ENCODE results near the gene NOVA2. TPM values are rescaled to one million over a fixed set of nuclear protein-coding genes. Genes with fewer than 3 reads are reported as not detected.

The NOVA2 gene
- total and polyA plus RNA-seq, 2 of the 8 experiments (the other 6 are each of a cell fraction or from before 2014, with no cell fraction given) = 3.2 to 24.6 TPM

- ChIA-PET POLR2A (ENCODE audit: partially characterized antibody) (no interaction called here), CTCF (ENCODE audit: partially characterized antibody) (interaction anchor here (0.9 kb wide), 1 partner anchor 44 kb away, joined by 3 read pairs; no protein-coding TSS in a partner anchor)
- Histone ChIP-seq H3K23me2 (ENCODE audit: low read depth, low read length) (peaks cover 6% of the 10 kb centered on the region; the same call in 1 of the 2 replicates), H4K8ac (ENCODE audit: extremely low read depth, insufficient read depth, low read length) (no peak overlapping the region), H4K20me1 (replicated peaks in 1 of 2; ENCODE audit: control insufficient read depth in 1 of 2, insufficient read depth in 2 of 2, low read length in 2 of 2) (peaks cover 2 to 4% of the 10 kb centered on the region in 2 experiments), H3K4me1 (replicated peaks in 1 of 4; ENCODE audit: control insufficient read depth in 3 of 4, insufficient read depth in 4 of 4, low read length in 3 of 4) (peaks cover 0 to 11% (median 2%) of the 10 kb centered on the region in 4 experiments; a peak in 5 of 7 replicates), H2BK20ac (ENCODE audit: low read length) (no peak overlapping the region), H3K9me3 (ENCODE audit: insufficient read depth in 2 of 2, low read depth in 1 of 2, low read length in 1 of 2) (no peaks in the 10 kb centered on the region), H3K4me2 (ENCODE audit: insufficient read depth in 1 of 2, low read depth in 2 of 2, low read length in 2 of 2) (no peak overlapping the region), H4K5ac (ENCODE audit: insufficient read length, low read depth, low read length) (no peak overlapping the region), H3K18ac (ENCODE audit: extremely low read depth, low read length) (no peak overlapping the region), H3K4me3 (ENCODE audit: extremely low read depth in 1 of 4, insufficient read depth in 2 of 4, low read depth in 3 of 4, low read length in 4 of 4) (no peak overlapping the region), H2BK5ac (ENCODE audit: low read depth, low read length) (peak overlapping the region; percentile 49; the same call in 1 of the 2 replicates), H2AFZ (ENCODE audit: low read length) (no peak overlapping the region), H3K27me3 (replicated peaks in 1 of 4; ENCODE audit: control insufficient read depth in 3 of 4, extremely low read depth in 1 of 4, insufficient read depth in 3 of 4, low read length in 3 of 4) (peaks cover 0 to 2% (median 0%) of the 10 kb centered on the region in 4 experiments; a peak in 1 of 7 replicates), H3K79me2 (ENCODE audit: control insufficient read depth in 1 of 2, insufficient read depth in 2 of 2, low read length in 2 of 2) (no peaks in the 10 kb centered on the region), H4K91ac (replicated peaks; ENCODE audit: insufficient read length, low read length) (peak overlapping the region; percentile 68), H2AK5ac (ENCODE audit: low read depth, low read length) (peak overlapping the region; percentile 99), H3K9ac (replicated peaks in 1 of 4; ENCODE audit: extremely low read depth in 1 of 4, low read depth in 3 of 4, low read length in 3 of 4) (peak overlapping the region in 1 of 4 experiments; percentile 54; a peak in 1 of 7 replicates), H2BK15ac (ENCODE audit: low read length) (peak overlapping the region; percentile 33; the same call in 1 of the 2 replicates), H3K36me3 (ENCODE audit: control insufficient read depth in 2 of 4, insufficient read depth in 4 of 4, low read length in 3 of 4) (peaks cover 0 to 10% (median 3%) of the 10 kb centered on the region in 4 experiments; a peak in 3 of 8 replicates), H3K27ac (ENCODE audit: low read depth, low read length) (no peak overlapping the region), H3K4ac (replicated peaks; ENCODE audit: insufficient read length, low read depth, low read length) (no peak overlapping the region), H2BK120ac (replicated peaks; ENCODE audit: low read depth, low read length) (no peak overlapping the region), H3K14ac (ENCODE audit: insufficient read length) (no peak overlapping the region), H2BK12ac (ENCODE audit: low read depth, low read length) (0 out of 2 replicates have a peak overlapping the region, but pooled peaks have one; percentile 21), H3K23ac (ENCODE audit: insufficient read length) (no peak overlapping the region), H3K79me1 (ENCODE audit: low read depth, low read length) (no peaks in the 10 kb centered on the region), H3K56ac (replicated peaks; ENCODE audit: insufficient read length, low read depth, low read length) (no peak overlapping the region)
- FAIRE-seq (no peak), DNase-seq (ENCODE audit: low read depth in 1 of 2, low spot score in 2 of 2) (no peak)
- no peak for TF ChIP-seq MAFK (IDR thresholded peaks at IDR 0.05; ENCODE audit: low read depth, low read length)
- TF ChIP-seq ASH2L (IDR thresholded peaks at IDR 0.05; ENCODE audit: low read length) = no peak
- TF ChIP-seq, protein P1, sequence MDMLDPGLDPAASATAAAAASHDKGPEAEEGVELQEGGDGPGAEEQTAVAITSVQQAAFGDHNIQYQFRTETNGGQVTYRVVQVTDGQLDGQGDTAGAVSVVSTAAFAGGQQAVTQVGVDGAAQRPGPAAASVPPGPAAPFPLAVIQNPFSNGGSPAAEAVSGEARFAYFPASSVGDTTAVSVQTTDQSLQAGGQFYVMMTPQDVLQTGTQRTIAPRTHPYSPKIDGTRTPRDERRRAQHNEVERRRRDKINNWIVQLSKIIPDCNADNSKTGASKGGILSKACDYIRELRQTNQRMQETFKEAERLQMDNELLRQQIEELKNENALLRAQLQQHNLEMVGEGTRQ (IDR thresholded peaks at IDR 0.05; ENCODE audit: low read length) = no peak
- no peak for TF ChIP-seq SRF (IDR thresholded peaks at IDR 0.05; ENCODE audit: low read depth, low read length)
- WGBS, 2 experiments (ENCODE audit: extremely low coverage in 1 of 2, insufficient coverage in 1 of 2, insufficient read length in 1 of 2, insufficient replicate concordance in 2 of 2, low coverage in 1 of 2, low lambda C conversion rate in 2 of 2, missing lambda C conversion rate in 1 of 2) = 89 to 100% methylated on average over 2 to 6 of the region's 6 CpGs
Observed at GRCh38 chr19:45958320-45958719, 15.3 kb downstream of the NOVA2 start.
